Stimulated activated CD4-positive, alpha-beta T cell treated with anti-CD3 and anti-CD28 coated beads, Interleukin-15, amount 100 ng/mL, for 1 hour (primary cell): Measurements from ENCODE around the gene GRK6.

Source experiments
- DNase-seq, 2 donors: peaks; one replicate each; pipeline ENCODE4 v3.0.0-alpha.2; 2020; ENCODE audit warnings: low read depth in 1 of 2, low spot score in 1 of 2

GRK6 gene

GRCh38 chr5:177452688-177453638 lies 26.5 kb downstream of the GRK6 start:
- no peak for DNase-seq

- no peak for DNase-seq
Measured at GRCh38 chr5:177453852-177454396, 27.4 kb downstream of the GRK6 start.

- DNase-seq, result peak; percentile 92 to 94
Measured at GRCh38 chr5:177454397-177455035, 28.0 kb downstream of the GRK6 start.

GRCh38 chr5:177455036-177455660 lies 28.7 kb downstream of the GRK6 start:
- DNase-seq, result peak; percentile 87 to 92

GRCh38 chr5:177455661-177456590 lies 29.4 kb downstream of the GRK6 start:
- DNase-seq, result peak; percentile 92 to 96

GRCh38 chr5:177456591-177456964 lies 30.1 kb downstream of the GRK6 start:
- no peak for DNase-seq

- DNase-seq, result no peak
Measured at GRCh38 chr5:177456976-177457851, 30.7 kb downstream of the GRK6 start.

- no peak for DNase-seq
Measured at GRCh38 chr5:177457852-177458681, 31.6 kb downstream of the GRK6 start.

- DNase-seq, result no peak
Measured at GRCh38 chr5:177458912-177459350, 32.5 kb downstream of the GRK6 start.

GRCh38 chr5:177459357-177459756 lies 32.9 kb downstream of the GRK6 start:
- DNase-seq, result no peak

- DNase-seq, result no peak
Measured at GRCh38 chr5:177459819-177460628, 33.5 kb downstream of the GRK6 start.

- DNase-seq, result no peak
Measured at GRCh38 chr5:177462021-177462670, 35.7 kb downstream of the GRK6 start.

GRCh38 chr5:177465044-177465443 lies 38.6 kb downstream of the GRK6 start:
- no peak for DNase-seq

GRCh38 chr5:177466861-177467260 lies 40.4 kb downstream of the GRK6 start:
- no peak for DNase-seq

GRCh38 chr5:177467436-177467835 lies 41.0 kb downstream of the GRK6 start:
- DNase-seq, result no peak

GRCh38 chr5:177468329-177468684 lies 41.8 kb downstream of the GRK6 start:
- no peak for DNase-seq
